ENCODE data around the gene MORN5. TPM values are rescaled to one million over a fixed set of nuclear protein-coding genes. Genes with fewer than 3 reads are reported as not detected.

The MORN5 gene
- total RNA-seq, 4 donors from 2014 or later, result 3.8 to 4.0 TPM; not detected in 2

- 86% methylated on average over 11 of the region's 11 CpGs; no CpG with 5 or more reads in 1 of the 2 donors for WGBS, 2 donors (ENCODE audit: low coverage in 1 of 2)
- no peak overlapping the region for H3K27ac ChIP-seq
- DNase-seq, result no peak
- intact Hi-C loops (cut with DNase I; ENCODE audit: low total_unique reads), result no loop called here
- no peaks in the 10 kb centered on the region for H3K9me3 ChIP-seq
- peaks cover 0 to 4% (median 0%) of the 10 kb centered on the region in 4 donors for H3K4me1 ChIP-seq
- H3K36me3 ChIP-seq, result no peaks in the 10 kb centered on the region
- no peak overlapping the region for H3K4me3 ChIP-seq
- no peaks in the 10 kb centered on the region for H3K27me3 ChIP-seq
- no peak for TF ChIP-seq CTCF (IDR thresholded peaks at IDR 0.05)
- TF ChIP-seq POLR2A (IDR thresholded peaks at IDR 0.05), result no peak
- TF ChIP-seq EP300 (IDR thresholded peaks at IDR 0.05; ENCODE audit: low read depth), result no peak
- no peak for TF ChIP-seq POLR2AphosphoS5 (IDR thresholded peaks at IDR 0.05)
- in situ Hi-C loops (cut with MboI; ENCODE audit: low pct_ligation_motif_present in 1 of 4, low pct_unique_long_range_greater_than_20kb in 1 of 4, low sequenced_read_pairs in 3 of 4), result no loop called here
Observed at GRCh38 chr9:122191584-122191983, 31.9 kb downstream of the MORN5 start.

- no peaks in the 10 kb centered on the region for H3K36me3 ChIP-seq
- peaks cover 0 to 2% (median 0%) of the 10 kb centered on the region in 4 donors for H3K4me1 ChIP-seq
- WGBS, 2 donors (ENCODE audit: low coverage in 1 of 2), result 74% methylated on average over 5 of the region's 5 CpGs; no CpG with 5 or more reads in 1 of the 2 donors
- no peak overlapping the region for H3K27ac ChIP-seq
- DNase-seq, result no peak
- in situ Hi-C loops (cut with MboI; ENCODE audit: low pct_ligation_motif_present in 1 of 4, low pct_unique_long_range_greater_than_20kb in 1 of 4, low sequenced_read_pairs in 3 of 4) (no loop called here), intact Hi-C loops (cut with DNase I; ENCODE audit: low total_unique reads) (no loop called here)
- no peak for TF ChIP-seq POLR2A (IDR thresholded peaks at IDR 0.05)
- TF ChIP-seq EP300 (IDR thresholded peaks at IDR 0.05; ENCODE audit: low read depth), result no peak
- no peaks in the 10 kb centered on the region for H3K9me3 ChIP-seq
- H3K4me3 ChIP-seq, result no peak overlapping the region
- H3K27me3 ChIP-seq, result no peaks in the 10 kb centered on the region
Observed at GRCh38 chr9:122192261-122192875, 32.7 kb downstream of the MORN5 start.

- DNase-seq, result no peak
- 84 to 93% methylated on average over 3 to 16 of the region's 16 CpGs for WGBS, 2 donors (ENCODE audit: low coverage in 1 of 2)
- Histone ChIP-seq H3K27ac (no peak overlapping the region), H3K36me3 (no peaks in the 10 kb centered on the region), H3K4me3 (no peak overlapping the region), H3K9me3 (no peaks in the 10 kb centered on the region), H3K4me1 (peaks cover 0 to 6% (median 0%) of the 10 kb centered on the region in 4 donors), H3K27me3 (no peaks in the 10 kb centered on the region)
- no peak for TF ChIP-seq POLR2AphosphoS5 (IDR thresholded peaks at IDR 0.05)
- intact Hi-C loops (cut with DNase I; ENCODE audit: low total_unique reads) (no loop called here), in situ Hi-C loops (cut with MboI; ENCODE audit: low pct_ligation_motif_present in 1 of 4, low pct_unique_long_range_greater_than_20kb in 1 of 4, low sequenced_read_pairs in 3 of 4) (no loop called here)
Observed at GRCh38 chr9:122192914-122193525, 33.3 kb downstream of the MORN5 start.

- Histone ChIP-seq H3K27ac (no peak overlapping the region), H3K27me3 (no peaks in the 10 kb centered on the region), H3K36me3 (no peaks in the 10 kb centered on the region), H3K9me3 (no peaks in the 10 kb centered on the region), H3K4me1 (peaks cover 0 to 6% (median 0%) of the 10 kb centered on the region in 4 donors), H3K4me3 (no peak overlapping the region)
- intact Hi-C loops (cut with DNase I; ENCODE audit: low total_unique reads), result no loop called here
- 76 to 85% methylated on average over 4 to 6 of the region's 6 CpGs for WGBS, 2 donors (ENCODE audit: low coverage in 1 of 2)
- TF ChIP-seq POLR2A (IDR thresholded peaks at IDR 0.05) (no peak), EP300 (IDR thresholded peaks at IDR 0.05; ENCODE audit: low read depth) (no peak)
- in situ Hi-C loops (cut with MboI; ENCODE audit: low pct_ligation_motif_present in 1 of 4, low pct_unique_long_range_greater_than_20kb in 1 of 4, low sequenced_read_pairs in 3 of 4), result no loop called here
- DNase-seq, result no peak
Observed at GRCh38 chr9:122193651-122194050, 33.9 kb downstream of the MORN5 start.

- H3K9me3 ChIP-seq, result no peaks in the 10 kb centered on the region
- no peaks in the 10 kb centered on the region for H3K36me3 ChIP-seq
- intact Hi-C loops (cut with DNase I; ENCODE audit: low total_unique reads) (no loop called here), in situ Hi-C loops (cut with MboI; ENCODE audit: low pct_ligation_motif_present in 1 of 4, low pct_unique_long_range_greater_than_20kb in 1 of 4, low sequenced_read_pairs in 3 of 4) (no loop called here)
- 73 to 90% methylated on average over 4 of the region's 4 CpGs for WGBS, 2 donors (ENCODE audit: low coverage in 1 of 2)
- DNase-seq, result no peak
- H3K27me3 ChIP-seq, result no peaks in the 10 kb centered on the region
- TF ChIP-seq POLR2A (IDR thresholded peaks at IDR 0.05), result no peak
- no peak for TF ChIP-seq EP300 (IDR thresholded peaks at IDR 0.05; ENCODE audit: low read depth)
- no peak for TF ChIP-seq CTCF (IDR thresholded peaks at IDR 0.05)
- TF ChIP-seq POLR2AphosphoS5 (IDR thresholded peaks at IDR 0.05), result no peak
- no peak overlapping the region for H3K27ac ChIP-seq
- peaks cover 0 to 6% (median 0%) of the 10 kb centered on the region in 4 donors for H3K4me1 ChIP-seq
- H3K4me3 ChIP-seq, result no peak overlapping the region
Observed at GRCh38 chr9:122195875-122196274, 36.2 kb downstream of the MORN5 start.

Data from transverse colon (tissue), 4 donors.